GM12891 (cell line): ENCODE measurements around the gene HNRNPA1. TPM values are rescaled to one million over a fixed set of nuclear protein-coding genes. Genes with fewer than 3 reads are reported as not detected.
"Not testable (repeated sequence)": the region's sequence is repeated elsewhere in the genome, so short reads cannot be mapped to it uniquely, and the experiment has no call there.

ENCODE experiments used
- DNase-seq: peaks from one replicate; pipeline ENCODE4 v3.0.0; 2011; ENCODE audit warnings: low spot score; ENCODE audit not compliant: insufficient read length
- FAIRE-seq: peaks from 2 replicates; lab custom pipeline; 2011; peaks lifted over from hg19 to GRCh38; lab: Jason Lieb, UNC
- PAX5 ChIP-seq: IDR thresholded peaks from 2 replicates; pipeline ENCODE4 v1.6.1; 2011; ENCODE audit warnings: low read length, moderate library complexity, mild to moderate bottlenecking; ENCODE audit not compliant: insufficient read depth, severe bottlenecking
- POLR2A ChIP-seq: IDR thresholded peaks from 2 replicates; pipeline ENCODE4 v1.6.1; 2011; ENCODE audit warnings: low read depth, low read length, control low read depth
- POLR2AphosphoS5 ChIP-seq: IDR thresholded peaks from 2 replicates; pipeline ENCODE4 v1.6.1; 2011; ENCODE audit warnings: low read depth, low read length, control low read depth
- POU2F2 ChIP-seq: IDR thresholded peaks from 2 replicates; pipeline ENCODE4 v1.6.1; 2011; ENCODE audit warnings: low read depth, mild to moderate bottlenecking, control low read depth, low read length, moderate library complexity
- SPI1 ChIP-seq: IDR thresholded peaks from 2 replicates; pipeline ENCODE4 v1.6.1; 2011; ENCODE audit warnings: low read depth, low read length, control low read depth
- TAF1 ChIP-seq: IDR thresholded peaks from 2 replicates; pipeline ENCODE4 v1.6.1; 2011; ENCODE audit warnings: low read depth, low read length, control low read depth
- polyA plus RNA-seq: library from polyadenylated mRNA; unstranded; fragments of >200 nt; gene quantifications from one replicate; pipeline ENCODE4 v1.2.1, GENCODE V29; 2012; ENCODE audit warnings: low read depth, missing spikeins, inconsistent platforms; ENCODE audit not compliant: missing spikeins

HNRNPA1 gene
- polyA plus RNA-seq, result 1,959 TPM

DNA sequence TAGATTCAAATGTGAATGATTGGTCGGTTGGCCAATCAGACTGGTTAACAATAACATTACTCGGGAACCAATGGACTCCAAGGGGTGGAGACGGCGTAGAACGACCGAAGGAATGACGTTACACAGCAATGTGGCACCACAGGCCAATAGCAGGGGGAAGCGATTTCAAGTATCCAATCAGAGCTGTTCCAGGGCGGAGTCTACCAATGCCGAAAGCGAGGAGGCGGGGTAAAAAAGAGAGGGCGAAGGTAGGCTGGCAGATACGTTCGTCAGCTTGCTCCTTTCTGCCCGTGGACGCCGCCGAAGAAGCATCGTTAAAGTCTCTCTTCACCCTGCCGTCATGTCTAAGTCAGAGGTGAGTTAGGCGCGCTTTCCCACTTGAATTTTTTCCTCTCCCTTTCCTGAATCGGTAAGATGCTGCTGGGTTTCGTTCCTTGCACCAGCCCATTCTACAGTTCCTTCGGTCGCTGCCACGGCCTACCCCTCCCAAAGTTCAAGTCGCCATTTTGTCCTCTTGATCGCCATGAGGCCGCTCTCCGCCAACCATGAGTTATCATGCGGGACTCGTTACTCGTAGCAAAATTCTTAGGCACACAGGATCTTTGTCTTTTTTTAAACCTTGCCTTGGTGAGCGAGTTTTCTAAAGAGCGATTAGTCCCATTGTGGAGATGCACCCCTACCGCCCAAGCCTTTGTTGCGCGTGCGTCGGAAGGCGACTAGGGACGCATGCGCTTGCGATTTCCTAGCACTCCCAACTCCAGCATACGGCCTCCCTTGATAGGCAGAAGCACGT, at the start of gene HNRNPA1:
TSS of gene HNRNPA1 (plus strand) at position 259 of the 793 bp plus-strand sequence. CDS start at position 341, 82 bp downstream.
- TF ChIP-seq POLR2AphosphoS5, result peak; percentile 99
- TF ChIP-seq PAX5, result no peak
- TF ChIP-seq SPI1, result no peak
- TF ChIP-seq POLR2A, result peak; percentile 100
- TF ChIP-seq POU2F2, result peak; percentile 91
- TF ChIP-seq TAF1, result peak; percentile 99
- DNase-seq (peak; percentile 73), FAIRE-seq (peak; percentile 5)

DNA sequence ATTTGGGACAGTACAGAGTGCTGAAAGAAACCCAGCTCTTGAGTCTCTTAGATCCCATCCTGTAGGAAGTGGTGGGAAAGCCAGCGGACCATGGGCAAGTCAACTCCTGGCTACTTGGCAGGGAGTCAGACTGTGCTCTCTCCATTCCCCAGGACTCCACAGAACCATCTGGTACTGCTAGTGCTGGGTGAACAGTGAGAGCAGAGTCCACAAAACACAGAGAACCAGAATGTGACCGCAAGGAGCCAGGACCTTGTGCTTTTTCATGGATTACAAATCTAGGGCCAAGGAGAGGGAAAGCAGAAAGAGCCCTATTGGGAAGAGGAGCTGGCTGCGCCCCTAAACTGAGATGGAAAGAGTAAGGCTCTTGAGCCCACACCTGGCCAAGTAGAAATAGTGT, 49.3 kb upstream of the HNRNPA1 start:
- not testable (repeated sequence) for FAIRE-seq, DNase-seq

DNA sequence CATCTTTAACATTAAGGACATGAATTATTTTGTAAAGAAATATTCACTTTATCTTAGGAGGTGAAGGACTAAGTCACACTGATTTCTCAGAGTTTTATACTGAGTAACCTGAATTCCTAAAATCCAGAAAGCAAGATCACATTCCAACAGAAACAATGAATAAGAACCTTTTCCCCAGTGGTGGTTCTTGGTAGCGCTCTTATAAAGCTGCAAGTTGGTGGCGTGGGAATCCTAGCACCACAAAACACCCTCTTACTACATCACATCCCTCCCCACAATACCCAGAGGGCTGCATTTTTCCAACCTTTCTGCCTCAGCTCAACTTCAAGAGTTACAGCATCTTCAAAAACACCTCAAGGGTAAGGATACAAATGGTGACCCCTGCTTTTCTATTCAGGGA, 47.7 kb upstream of the HNRNPA1 start:
- FAIRE-seq, result no peak
- DNase-seq, result no peak
- TF ChIP-seq SPI1 (no peak), PAX5 (no peak), POLR2AphosphoS5 (no peak), POLR2A (no peak), TAF1 (no peak), POU2F2 (no peak)

DNA sequence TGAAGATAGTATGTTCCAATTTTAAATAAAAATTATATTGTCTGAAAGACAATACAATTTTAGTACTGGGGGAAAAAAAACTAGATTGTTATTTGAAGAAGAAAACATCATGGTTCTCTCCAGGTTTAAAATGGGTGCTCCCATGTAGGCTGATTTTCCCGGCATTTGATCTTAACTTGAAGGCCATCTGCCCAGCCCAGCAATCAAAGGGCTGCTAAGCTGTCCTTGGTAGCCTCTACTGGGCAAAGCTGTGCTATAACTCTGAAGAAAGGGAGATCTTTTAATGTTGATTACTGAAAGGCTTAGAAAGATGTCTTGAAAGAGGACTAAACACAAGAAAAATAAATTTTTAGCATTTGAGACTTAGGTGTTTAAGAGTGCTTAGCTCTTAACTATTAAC, 42.0 kb upstream of the HNRNPA1 start:
- FAIRE-seq (no peak), DNase-seq (no peak)
- TF ChIP-seq POLR2A, result no peak
- no peak for TF ChIP-seq POLR2AphosphoS5
- no peak for TF ChIP-seq PAX5
- TF ChIP-seq SPI1, result no peak
- TF ChIP-seq TAF1, result no peak
- TF ChIP-seq POU2F2, result no peak

DNA sequence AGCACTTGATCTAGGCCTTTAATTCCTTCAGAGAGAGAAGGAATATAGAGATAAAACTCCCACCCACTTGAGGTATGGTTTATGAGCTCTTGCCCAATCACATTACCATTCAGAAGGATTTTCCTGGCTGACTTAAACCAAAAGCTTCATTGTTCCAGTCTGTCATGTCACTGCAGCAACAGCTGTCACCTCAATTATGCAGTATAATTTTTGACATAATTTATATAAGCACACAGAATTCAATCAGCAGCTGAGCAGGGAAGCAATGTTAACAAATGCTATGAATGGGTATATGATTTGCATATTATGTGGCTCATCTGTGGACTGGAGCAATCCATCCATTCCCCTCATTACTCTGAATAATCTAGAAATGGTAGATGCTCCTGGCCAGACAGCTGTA, 40.9 kb upstream of the HNRNPA1 start:
- no peak for DNase-seq
- no peak for FAIRE-seq
- TF ChIP-seq POLR2AphosphoS5, result no peak
- no peak for TF ChIP-seq POU2F2
- no peak for TF ChIP-seq SPI1
- no peak for TF ChIP-seq TAF1
- no peak for TF ChIP-seq POLR2A
- TF ChIP-seq PAX5, result no peak

DNA sequence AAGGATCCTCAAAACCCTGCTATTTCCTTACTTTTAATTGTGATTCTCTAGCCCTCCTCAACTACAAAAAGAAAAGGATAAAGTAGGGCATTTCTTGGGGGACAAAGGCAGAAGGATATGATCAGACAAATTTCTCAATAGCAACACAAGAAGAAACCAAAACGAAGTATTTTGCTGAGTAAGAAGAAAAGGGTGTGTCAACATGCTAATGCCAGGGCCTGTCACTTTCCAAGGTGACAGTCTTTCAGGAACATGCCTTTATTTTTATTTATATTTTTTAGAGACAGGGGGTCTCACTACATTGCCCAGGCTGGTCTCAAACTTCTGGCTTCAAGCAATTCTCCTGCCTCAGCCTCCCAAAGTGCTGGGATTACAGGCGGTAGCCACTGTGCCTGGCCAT, 40.4 kb upstream of the HNRNPA1 start:
- TF ChIP-seq POLR2AphosphoS5 (no peak), TAF1 (no peak), POLR2A (no peak), PAX5 (no peak), POU2F2 (no peak), SPI1 (no peak)
- DNase-seq (no peak), FAIRE-seq (no peak)

DNA sequence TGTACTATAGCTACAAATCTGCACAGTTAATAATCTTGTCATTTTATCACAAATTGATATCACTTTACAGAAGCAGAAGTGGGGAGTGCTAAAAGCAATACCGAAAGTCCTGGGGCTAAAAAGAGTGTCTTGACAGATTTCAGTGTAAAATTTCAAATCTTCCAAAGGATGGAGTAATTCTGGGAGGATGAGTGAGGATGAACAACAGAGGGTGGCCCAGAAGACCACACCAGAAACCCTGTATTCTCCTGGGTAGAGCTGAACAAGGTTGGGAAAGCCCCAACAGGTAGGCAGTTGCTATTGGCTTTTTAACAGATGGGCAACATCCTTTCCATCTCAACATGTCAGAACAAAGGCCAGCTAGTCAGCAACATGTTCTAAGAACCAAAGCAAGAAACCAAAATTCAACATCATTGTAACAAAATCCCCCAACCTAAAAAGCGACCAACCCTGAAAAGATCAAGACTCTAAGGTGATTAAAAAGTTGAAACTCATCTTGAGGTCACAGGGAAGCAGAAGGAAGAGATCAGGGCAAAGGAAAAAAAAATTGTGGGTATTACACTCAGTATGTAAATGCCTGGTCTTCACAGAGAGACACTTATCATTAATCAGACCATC, 39.4 kb upstream of the HNRNPA1 start:
- TF ChIP-seq POLR2A, result no peak
- TF ChIP-seq SPI1, result peak; percentile 93
- no peak for TF ChIP-seq TAF1
- TF ChIP-seq POU2F2, result no peak
- TF ChIP-seq PAX5, result no peak
- no peak for TF ChIP-seq POLR2AphosphoS5
- DNase-seq (no peak), FAIRE-seq (peak; percentile 20)

DNA sequence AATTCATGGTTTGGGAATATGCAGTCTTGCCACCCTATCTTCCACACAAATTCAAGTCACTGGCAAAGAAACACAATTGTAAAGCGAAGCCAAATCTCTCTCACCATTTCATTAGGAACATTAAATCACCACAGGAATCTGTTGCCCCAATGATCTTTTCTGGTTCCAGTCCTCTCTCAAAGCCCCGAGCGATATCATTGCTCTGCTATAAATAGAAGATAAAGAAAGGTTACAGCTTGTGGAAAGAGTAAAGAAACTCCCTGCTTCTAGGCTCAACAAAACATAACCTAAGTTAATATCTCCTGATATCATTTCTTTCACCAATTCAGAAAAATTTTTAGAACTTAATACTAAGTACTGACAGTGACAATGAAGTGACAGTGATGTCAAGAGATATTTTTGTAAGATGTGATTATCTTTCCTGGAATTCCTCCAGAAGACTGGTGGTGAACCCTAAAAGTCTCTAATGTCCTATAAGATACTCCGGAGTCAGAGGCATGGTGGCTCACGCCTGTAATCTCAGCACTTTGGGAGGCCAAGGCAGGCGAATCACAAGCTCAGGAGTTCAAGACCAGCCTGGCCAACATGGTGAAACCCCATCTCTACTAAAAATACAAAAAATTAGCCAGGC, 34.4 kb upstream of the HNRNPA1 start:
- FAIRE-seq, result no peak
- DNase-seq, result no peak
- no peak for TF ChIP-seq TAF1
- TF ChIP-seq POU2F2, result no peak

DNA sequence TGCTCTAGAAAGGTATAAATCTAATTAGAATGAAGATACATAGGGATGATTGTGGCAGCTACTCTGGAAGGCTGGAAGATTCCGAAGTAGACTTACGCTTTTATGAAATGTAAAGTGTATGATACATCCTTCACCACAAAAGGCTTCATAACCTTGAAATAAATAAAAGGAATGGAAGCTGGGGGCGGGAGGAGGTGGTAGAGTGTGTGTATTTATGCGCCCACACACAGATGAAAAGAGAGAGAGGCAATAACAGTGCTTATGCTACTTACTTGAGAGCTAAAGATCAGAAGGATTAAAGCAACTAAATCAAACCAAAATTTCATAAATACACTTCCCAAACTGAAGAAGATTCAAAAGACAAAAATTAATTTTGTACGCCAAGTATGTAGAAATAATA, 31.0 kb upstream of the HNRNPA1 start:
- TF ChIP-seq POU2F2 (no peak), SPI1 (no peak), PAX5 (no peak), POLR2A (no peak), POLR2AphosphoS5 (no peak), TAF1 (no peak)
- FAIRE-seq, result no peak
- DNase-seq, result no peak
